Stimulated activated CD4-positive, alpha-beta T cell treated with anti-CD3 and anti-CD28 coated beads, Interleukin-15, amount 100 ng/mL, for 24 hours (primary cell): Measurements from ENCODE around the gene P2RX7.

ENCODE experiments used
- DNase-seq: peaks from one replicate; pipeline ENCODE4 v3.0.0-alpha.2; 2020

Gene P2RX7

GRCh38 chr12:121232977-121233627 lies 100.4 kb downstream of the P2RX7 start:
- DNase-seq, result no peak

DNA sequence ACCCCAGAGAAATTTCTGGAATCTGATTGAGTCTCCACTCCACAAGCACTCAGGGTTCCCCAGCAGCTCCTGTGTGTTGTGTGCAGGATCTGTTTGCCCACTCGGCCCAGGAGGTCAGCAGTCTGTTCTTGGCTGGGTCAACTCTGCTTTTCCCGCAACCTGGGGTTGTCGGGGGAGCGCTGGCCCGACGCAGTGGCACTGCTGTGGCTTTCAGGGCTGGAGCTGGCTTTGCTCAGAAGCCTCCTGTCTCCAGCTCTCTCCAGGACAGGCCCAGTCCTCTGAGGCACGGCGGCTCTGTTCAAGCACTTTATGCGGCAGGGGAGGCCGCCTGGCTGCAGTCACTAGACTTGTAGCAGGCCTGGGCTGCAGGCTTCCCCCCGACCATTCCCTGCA lies 100.9 kb downstream of the P2RX7 start:
- no peak for DNase-seq

DNA sequence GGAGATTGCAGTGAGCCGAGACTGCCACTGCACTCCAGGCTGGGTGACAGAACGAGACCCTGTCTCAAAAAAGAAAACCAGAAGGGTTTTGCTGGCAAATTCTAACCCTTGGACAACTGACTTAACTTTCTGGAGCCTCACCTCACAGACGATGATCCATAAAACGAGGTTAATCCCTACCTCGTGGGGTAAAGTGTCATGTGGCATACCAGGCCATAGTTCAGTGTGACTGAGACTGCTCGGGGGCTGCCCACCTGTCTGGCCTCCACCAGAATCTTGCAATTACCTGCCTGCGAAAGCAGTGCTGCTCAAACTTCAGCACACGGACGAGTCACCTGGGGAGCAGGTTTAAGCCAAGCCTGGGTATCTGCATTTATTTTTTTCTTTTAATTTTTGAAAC lies 104.1 kb downstream of the P2RX7 start:
- no peak for DNase-seq

DNA sequence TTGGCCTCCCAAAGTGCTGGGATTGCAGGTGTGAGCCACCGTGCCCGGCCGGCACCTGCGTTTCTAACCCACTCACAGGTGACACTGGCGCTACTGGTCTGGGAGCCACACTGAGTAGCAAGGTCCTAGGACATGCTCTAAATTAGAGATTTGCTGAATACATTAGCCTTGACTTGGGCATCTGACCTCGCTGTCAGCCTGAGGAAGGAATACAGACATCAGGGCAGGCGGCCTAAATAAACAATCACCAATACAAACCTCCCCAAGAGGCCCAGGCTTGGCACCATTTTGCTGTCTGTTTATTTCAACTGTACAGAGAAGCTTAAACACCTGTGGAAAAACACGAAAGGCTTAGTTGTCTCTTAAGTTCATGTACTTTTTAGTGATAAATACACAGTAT lies 104.7 kb downstream of the P2RX7 start:
- no peak for DNase-seq
